Measurements from ENCODE around the gene FPR1.

Gene FPR1

GRCh38 chr19:51765086-51765485 is 13.4 kb upstream of the FPR1 start:
- DNase-seq (ENCODE audit: extremely low read depth, low read depth): no peak
- no peak for TF ChIP-seq CTCF (IDR thresholded peaks at IDR 0.05; ENCODE audit: low read depth, low read length)

GRCh38 chr19:51761696-51762095 is 10.0 kb upstream of the FPR1 start:
- TF ChIP-seq CTCF (IDR thresholded peaks at IDR 0.05; ENCODE audit: low read depth, low read length): no peak
- no peak for DNase-seq (ENCODE audit: extremely low read depth, low read depth)

- DNase-seq (ENCODE audit: extremely low read depth, low read depth): no peak
Measured at GRCh38 chr19:51760697-51761356, 9.1 kb upstream of the FPR1 start, which contains the start of gene FPR2. FPR2 (plus strand) TSS chr19:51761180; CDS start chr19:51768659, 7,479 bp downstream.

DNA sequence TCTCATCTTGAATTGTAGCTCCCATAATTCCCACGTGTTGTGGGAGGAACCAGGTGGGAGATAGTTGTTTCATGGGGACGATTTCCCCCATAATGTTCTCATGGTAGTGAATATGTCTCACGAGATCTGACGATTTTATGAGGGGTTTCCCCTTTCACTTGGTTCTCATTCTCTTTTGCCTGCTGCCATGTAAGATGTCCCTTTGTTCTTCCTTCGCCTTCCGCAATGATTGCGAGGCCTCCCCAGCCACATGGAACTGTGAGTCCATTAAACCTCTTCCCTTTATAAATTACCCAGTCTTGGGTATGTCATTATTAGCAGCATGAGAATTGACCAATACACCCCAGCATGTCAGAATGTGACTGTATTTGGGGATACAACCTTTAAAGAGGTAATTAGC is 3.9 kb upstream of the FPR1 start:
- TF ChIP-seq CTCF (IDR thresholded peaks at IDR 0.05; ENCODE audit: low read depth, low read length): no peak
- no peak for DNase-seq (ENCODE audit: extremely low read depth, low read depth)

More at GRCh38 chr19:51760697-51761356, 9.1 kb upstream of the FPR1 start, which contains the start of gene FPR2:
- TF ChIP-seq CTCF (IDR thresholded peaks at IDR 0.05; ENCODE audit: low read depth, low read length): no peak

GRCh38 chr19:51754770-51755169 is 3.1 kb upstream of the FPR1 start:
- TF ChIP-seq CTCF (IDR thresholded peaks at IDR 0.05; ENCODE audit: low read depth, low read length): no peak
- no peak for DNase-seq (ENCODE audit: extremely low read depth, low read depth)

DNA sequence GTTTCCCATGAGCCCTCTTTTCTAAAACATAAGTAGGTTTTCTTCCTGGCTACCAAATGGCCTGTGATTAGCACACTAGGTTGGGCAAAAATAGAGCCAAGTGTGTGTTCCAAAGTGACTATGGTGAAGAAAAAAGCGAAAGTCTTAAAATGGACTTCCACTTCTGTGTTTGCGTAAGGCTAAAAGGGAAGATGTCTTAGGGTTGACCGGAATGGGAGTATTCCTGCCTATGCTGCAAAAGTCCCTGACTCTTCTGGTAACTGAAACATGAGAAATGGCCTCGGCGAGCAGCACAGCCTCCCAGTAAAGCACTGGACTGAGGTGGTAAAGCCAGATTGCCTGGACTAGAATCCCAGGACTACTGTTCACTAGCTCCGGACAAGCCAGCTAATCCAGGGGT is 2.4 kb upstream of the FPR1 start:
- DNase-seq (ENCODE audit: extremely low read depth, low read depth): no peak
- TF ChIP-seq CTCF (IDR thresholded peaks at IDR 0.05; ENCODE audit: low read depth, low read length): no peak

DNA sequence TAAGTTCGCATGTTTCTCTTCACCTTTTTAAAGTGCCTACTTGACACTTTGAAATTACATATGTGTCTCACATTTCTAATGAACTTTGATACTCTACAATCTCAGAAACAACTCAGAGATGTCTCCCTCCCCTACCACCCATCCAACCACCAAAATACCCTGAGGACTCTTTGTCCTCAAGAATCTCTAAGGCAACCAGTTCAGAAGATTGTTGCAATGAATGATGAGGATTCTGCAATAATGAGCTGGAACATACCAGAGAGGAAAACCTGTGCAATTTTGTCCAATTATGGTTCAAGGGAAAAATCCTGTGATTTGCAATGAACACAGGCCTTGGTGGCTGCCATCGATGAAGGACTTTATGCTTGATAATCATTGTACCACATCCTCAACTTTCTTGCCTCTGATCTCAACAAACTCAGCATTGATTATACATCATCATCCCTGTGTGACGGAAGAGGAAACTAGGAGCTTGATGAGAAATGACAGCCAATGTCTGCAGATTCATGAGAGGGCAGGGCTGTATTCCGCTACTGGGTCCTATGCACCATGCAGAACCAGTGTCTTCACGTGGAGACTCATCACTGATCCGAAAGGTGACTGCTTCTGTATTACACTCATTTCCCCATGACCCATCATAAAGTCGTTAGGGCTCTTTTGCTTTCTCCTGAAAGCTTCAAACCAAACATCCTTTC is 1.1 kb downstream of the FPR1 start:
- no peak for TF ChIP-seq CTCF (IDR thresholded peaks at IDR 0.05; ENCODE audit: low read depth, low read length)
- DNase-seq (ENCODE audit: extremely low read depth, low read depth): no peak

All from AG09319 (cell line).